ENCODE data around the gene VIPR2.

Gene VIPR2

GRCh38 chr7:159141660-159142059 is 3.0 kb downstream of the VIPR2 start:
- TF ChIP-seq, protein P1, sequence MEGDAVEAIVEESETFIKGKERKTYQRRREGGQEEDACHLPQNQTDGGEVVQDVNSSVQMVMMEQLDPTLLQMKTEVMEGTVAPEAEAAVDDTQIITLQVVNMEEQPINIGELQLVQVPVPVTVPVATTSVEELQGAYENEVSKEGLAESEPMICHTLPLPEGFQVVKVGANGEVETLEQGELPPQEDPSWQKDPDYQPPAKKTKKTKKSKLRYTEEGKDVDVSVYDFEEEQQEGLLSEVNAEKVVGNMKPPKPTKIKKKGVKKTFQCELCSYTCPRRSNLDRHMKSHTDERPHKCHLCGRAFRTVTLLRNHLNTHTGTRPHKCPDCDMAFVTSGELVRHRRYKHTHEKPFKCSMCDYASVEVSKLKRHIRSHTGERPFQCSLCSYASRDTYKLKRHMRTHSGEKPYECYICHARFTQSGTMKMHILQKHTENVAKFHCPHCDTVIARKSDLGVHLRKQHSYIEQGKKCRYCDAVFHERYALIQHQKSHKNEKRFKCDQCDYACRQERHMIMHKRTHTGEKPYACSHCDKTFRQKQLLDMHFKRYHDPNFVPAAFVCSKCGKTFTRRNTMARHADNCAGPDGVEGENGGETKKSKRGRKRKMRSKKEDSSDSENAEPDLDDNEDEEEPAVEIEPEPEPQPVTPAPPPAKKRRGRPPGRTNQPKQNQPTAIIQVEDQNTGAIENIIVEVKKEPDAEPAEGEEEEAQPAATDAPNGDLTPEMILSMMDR (IDR thresholded peaks at IDR 0.05) = no peak
- H3K4me3 ChIP-seq (ENCODE audit: low read depth in 1 of 2, low read length in 1 of 2) = no peak overlapping the region

GRCh38 chr7:159141167-159141566 is 3.5 kb downstream of the VIPR2 start:
- Histone ChIP-seq H3K9me3 (no peaks in the 10 kb centered on the region), H3K27ac (no peak overlapping the region), H3K36me3 (no peaks in the 10 kb centered on the region), H3K27me3 (peaks cover 67% of the 10 kb centered on the region), H3K4me1 (ENCODE audit: control insufficient read depth in 1 of 2, insufficient read depth in 1 of 2, low read depth in 1 of 2, low read length in 1 of 2) (no peaks in the 10 kb centered on the region), H3K4me3 (ENCODE audit: low read depth in 1 of 2, low read length in 1 of 2) (no peak overlapping the region)
- TF ChIP-seq, protein P1 (IDR thresholded peaks at IDR 0.05) = no peak

More at GRCh38 chr7:159141660-159142059, 3.0 kb downstream of the VIPR2 start:
- H3K27ac ChIP-seq = no peak overlapping the region
- H3K9me3 ChIP-seq = no peaks in the 10 kb centered on the region
- H3K36me3 ChIP-seq = no peaks in the 10 kb centered on the region
- H3K4me1 ChIP-seq (ENCODE audit: control insufficient read depth in 1 of 2, insufficient read depth in 1 of 2, low read depth in 1 of 2, low read length in 1 of 2) = no peaks in the 10 kb centered on the region
- peaks cover 72% of the 10 kb centered on the region for H3K27me3 ChIP-seq

DNA sequence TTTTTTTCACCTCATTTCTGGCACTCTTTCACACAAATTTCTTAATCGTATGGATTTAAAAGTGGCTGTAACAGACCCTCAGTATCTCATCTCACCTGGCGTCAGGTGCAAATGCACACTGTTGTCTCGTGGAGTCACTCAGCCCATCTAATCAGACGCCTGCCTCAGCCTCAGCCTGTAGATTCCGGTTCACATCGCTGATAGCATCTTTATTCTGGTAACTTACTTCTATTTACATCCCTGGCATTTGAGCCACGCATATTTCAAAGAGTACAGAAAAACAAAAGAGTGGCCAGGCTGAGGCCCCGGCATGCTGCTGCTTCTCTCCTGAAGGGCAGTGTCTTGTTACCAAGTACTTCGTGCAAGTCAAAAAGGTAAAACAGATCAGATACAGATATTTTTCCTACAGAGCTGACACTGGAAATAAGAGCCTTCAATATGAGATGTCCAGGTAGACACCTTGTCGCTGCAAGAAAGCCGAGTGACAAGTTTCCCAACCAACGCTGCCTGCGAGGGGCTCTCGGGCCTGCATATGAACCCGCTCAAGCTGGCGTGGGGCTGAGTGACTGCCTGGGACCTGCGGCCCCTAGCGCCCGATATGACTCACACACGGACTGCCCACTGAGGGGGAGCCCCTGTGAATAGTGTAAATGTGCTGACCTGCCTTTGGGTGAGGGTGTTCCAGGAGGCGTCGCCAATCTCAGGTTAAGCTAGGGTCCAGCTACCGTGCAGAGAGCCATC is 4.3 kb downstream of the VIPR2 start:
- Histone ChIP-seq H3K4me3 (ENCODE audit: low read depth in 1 of 2, low read length in 1 of 2) (no peak overlapping the region), H3K27me3 (peaks cover 58% of the 10 kb centered on the region), H3K4me1 (ENCODE audit: control insufficient read depth in 1 of 2, insufficient read depth in 1 of 2, low read depth in 1 of 2, low read length in 1 of 2) (no peaks in the 10 kb centered on the region), H3K9me3 (no peaks in the 10 kb centered on the region), H3K36me3 (no peaks in the 10 kb centered on the region), H3K27ac (no peak overlapping the region)
- TF ChIP-seq, protein P1 (IDR thresholded peaks at IDR 0.05) = no peak

- H3K4me1 ChIP-seq (ENCODE audit: control insufficient read depth in 1 of 2, insufficient read depth in 1 of 2, low read depth in 1 of 2, low read length in 1 of 2) = no peaks in the 10 kb centered on the region
- H3K27me3 ChIP-seq = peaks cover 51% of the 10 kb centered on the region
- H3K4me3 ChIP-seq (ENCODE audit: low read depth in 1 of 2, low read length in 1 of 2) = no peak overlapping the region
- H3K36me3 ChIP-seq = no peaks in the 10 kb centered on the region
- no peaks in the 10 kb centered on the region for H3K9me3 ChIP-seq
- H3K27ac ChIP-seq = no peak overlapping the region
- TF ChIP-seq, protein P1 (IDR thresholded peaks at IDR 0.05) = no peak
Observed at GRCh38 chr7:159139639-159140038, 5.0 kb downstream of the VIPR2 start.

DNA sequence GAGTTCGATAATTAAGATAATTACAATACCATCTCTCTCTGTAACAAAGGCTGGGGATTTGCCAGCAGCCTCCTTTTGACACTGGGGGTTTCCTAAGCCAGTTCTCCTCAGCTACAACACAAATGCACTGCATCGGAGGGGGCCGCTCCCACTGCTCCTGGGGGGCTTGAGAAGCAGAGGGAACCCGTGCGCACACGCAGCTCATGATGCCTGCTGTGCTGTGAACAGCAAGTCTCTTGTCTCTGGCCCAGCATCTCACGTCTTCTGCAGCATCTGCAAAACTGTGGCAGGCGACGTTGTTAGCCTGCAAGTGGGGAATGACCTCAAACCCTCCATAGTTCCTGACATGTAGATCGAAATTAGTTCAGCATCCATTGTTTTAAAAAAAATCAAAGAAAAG is 5.5 kb downstream of the VIPR2 start:
- TF ChIP-seq, protein P1 (IDR thresholded peaks at IDR 0.05) = no peak
- no peaks in the 10 kb centered on the region for H3K9me3 ChIP-seq
- no peaks in the 10 kb centered on the region for H3K4me1 ChIP-seq (ENCODE audit: control insufficient read depth in 1 of 2, insufficient read depth in 1 of 2, low read depth in 1 of 2, low read length in 1 of 2)
- H3K4me3 ChIP-seq (ENCODE audit: low read depth in 1 of 2, low read length in 1 of 2) = no peak overlapping the region
- no peak overlapping the region for H3K27ac ChIP-seq
- H3K27me3 ChIP-seq = peaks cover 47% of the 10 kb centered on the region
- H3K36me3 ChIP-seq = no peaks in the 10 kb centered on the region

Data from neutrophil (primary cell).